ENCODE data around the gene MYH15.
A peak's percentile ranks its signal among the peaks of the same experiment; 100 is the strongest.
"Not testable (repeated sequence)": the region's sequence is repeated elsewhere in the genome, so short reads cannot be mapped to it uniquely, and the experiment has no call there.

Gene MYH15

DNA sequence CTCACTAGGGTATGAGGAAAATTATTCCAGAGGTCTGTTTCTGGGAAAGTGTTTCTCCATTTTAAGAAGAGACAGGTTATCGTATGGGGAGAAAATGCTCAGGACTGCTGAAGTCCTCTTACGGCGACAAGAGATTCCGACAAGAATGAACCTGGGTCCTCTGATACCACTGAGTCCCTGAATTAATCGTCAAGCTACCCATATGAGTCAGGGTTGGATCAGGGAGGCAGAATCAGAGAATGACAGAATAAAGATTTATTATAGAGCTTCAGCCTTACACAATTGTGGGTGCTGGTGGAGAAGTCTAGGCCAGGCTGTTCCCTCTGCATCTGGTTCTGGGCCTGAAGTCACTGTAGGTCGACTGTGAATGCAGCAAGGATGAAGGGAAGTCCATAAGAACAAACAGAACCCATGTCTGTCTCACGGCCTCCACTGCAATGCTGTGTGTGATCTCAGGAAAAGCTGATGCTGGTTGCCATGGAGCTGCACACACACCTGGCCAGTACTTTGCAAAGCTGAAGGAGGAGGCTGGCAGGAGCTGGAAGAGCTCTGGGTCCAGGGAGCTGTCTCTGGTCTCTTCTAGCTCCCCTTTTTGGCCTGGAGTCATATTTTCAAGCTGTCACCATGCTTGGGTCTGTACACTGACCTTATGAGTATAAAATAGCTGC, 130.1 kb downstream of the MYH15 start:
- peak; percentile 4 to 21 for DNase-seq

DNA sequence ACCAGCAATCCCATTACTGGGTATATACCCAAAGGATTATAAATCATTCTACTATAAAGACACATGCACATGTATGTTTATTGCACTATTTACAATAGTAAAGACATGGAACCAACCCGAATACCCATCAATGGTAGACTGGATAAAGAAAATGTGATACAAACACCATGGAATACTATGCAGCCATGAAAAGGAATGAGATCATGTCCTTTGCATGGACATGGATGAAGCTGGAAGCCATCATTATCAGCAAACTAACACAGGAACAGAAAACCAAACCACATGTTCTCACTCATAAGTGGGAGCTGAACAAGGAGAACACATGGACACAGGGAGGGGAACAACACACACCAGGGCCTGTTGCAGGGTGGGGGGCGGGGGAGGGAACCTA, 131.4 kb downstream of the MYH15 start:
- DNase-seq, result not testable (repeated sequence)

DNA sequence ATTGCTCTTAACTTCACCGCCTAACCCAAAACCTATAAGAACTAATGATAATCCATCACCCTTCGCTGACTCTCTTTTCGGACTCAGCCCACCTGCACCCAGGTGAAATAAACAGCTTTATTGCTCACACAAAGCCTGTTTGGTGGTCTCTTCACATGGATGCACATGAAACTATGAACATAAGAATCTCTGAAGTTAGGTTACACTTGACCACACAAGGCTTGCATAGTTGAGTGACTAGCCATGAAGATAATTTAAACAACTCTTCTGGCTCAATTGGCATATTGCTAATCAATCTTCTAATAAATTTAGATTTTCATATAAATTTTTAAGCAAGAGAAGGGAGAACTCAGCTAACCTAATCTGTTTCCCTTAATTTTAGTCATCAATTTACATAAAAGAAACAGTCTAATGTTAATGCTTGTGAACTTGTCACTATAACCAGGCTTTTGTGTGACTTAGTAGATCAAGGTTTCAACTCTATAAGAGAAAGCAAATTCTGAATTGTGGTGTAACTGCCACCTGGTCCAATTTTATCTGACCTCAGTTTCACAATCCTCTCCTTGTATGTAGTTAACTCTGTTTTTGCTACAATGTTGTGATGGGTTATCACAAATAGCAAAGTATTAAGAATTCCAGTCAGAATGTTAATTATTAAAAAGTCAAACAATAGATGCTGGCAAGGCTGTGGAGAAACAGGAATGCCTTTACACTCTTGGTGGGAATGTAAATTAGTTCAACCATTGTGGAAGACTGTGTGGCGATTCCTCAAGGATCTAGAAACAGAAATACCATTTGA, 132.0 kb downstream of the MYH15 start:
- DNase-seq, result no peak

DNA sequence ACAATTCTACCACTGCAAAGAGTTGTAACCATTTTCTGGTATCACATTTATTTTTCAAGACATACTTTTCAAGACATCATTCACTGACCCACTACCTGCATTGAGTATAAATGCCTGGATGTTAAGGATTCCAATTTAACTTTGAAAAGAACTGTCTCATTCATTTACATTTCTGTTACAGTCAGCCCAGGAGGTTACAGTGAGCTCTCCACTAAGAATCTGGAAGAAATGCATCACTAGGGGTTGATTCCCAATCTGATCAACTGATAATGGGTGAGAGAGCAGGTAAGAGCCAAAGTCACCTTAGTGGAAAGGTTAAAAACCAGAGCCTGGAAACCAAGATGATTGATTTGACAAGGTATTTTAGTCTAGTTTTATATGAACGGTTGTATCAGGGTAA, 133.0 kb downstream of the MYH15 start:
- DNase-seq, result no peak

DNA sequence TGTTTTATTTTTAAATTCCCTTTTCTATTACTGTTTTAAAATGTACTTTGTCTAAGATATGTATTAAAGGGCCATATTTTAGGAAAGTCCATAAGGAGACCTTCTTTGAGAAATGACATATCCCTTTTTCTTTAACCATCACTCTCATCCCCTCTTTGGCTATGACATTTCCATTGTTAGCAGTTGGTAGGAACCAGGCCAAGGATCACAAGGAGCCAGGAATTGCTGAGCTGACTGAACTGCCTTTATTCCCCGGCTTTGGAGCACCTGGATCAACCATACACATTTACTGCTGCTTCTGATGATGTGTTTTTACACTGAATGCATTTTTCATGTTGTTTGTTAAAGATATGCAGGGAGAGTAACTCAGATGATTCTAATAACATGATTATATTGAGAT, 134.4 kb downstream of the MYH15 start:
- no peak for DNase-seq

DNA sequence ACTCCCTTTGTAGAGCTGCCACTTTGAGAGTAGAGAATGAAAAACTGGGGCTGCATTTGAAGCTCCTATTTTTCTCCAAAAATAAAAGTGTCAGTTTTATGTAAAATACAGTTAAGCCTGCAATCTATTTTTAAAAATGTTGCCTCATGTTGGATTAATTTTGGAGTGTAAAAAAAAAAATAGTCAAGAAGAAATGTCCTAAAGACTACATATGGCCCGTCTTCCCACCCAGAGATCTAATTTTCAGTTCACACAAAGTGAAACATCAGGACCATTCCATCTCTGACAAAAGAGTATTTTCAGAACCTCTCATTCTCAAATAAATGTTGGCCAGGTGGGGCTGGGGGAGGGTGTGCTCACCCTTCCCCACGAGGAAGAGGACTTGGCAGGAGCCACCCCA, 151.4 kb downstream of the MYH15 start:
- no peak for DNase-seq

DNA sequence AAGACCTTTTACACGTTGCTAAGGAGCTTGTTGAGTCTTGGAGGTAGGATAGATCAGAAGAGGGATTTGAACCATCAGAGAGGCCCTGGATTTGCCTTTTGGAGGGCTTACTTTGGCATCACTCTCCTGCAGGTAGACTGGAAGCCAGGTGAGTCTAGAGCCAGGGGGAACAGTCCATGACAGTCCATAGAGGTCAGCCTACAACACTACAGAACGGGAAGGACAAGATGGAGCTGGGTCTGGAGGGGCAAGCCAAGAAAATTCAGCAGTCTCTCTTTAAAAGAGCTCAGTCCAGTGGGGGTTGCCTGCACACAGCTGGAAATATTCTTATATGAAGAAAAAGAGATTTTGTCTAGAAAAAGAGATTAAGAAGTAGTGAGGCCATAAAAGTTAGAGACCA, 153.4 kb downstream of the MYH15 start:
- DNase-seq, result no peak

DNA sequence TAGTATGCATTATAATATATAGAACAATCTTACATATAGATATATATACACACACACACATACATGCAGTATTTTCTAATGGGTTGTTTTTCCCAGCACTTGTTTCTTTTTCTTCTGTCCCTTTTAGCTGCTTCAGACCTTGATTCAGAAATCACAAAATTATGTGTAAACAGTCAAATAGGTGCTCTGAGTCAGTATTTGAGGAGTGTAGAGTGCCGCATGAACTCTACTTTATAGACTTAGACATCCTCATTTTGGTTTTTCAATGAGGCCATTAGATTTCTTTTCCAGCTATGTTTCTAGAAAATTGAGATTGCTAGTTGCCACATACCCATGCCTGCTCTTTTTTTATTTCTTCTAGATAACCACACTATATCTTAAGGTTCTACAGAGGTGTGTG, 155.8 kb downstream of the MYH15 start:
- DNase-seq, result no peak

DNA sequence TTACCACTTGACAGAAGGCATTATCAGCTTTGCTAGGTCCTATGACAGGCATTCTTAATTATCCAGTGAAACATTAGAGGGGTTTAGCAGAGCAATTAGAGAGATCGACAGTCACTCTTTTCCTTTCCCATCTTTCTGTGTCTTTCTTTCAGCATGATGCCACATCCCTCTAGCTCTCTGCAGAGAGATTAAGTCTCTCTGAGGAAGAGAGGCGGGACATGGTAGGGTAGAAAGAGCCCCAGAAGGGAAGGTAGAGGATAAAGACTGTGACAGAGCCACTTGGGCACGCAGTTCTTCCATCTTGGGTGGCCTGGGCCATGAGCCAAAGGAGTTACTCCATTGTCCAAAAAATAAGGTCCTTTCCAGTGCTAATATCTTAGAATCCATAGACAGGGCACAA, 158.2 kb downstream of the MYH15 start:
- no peak for DNase-seq

DNA sequence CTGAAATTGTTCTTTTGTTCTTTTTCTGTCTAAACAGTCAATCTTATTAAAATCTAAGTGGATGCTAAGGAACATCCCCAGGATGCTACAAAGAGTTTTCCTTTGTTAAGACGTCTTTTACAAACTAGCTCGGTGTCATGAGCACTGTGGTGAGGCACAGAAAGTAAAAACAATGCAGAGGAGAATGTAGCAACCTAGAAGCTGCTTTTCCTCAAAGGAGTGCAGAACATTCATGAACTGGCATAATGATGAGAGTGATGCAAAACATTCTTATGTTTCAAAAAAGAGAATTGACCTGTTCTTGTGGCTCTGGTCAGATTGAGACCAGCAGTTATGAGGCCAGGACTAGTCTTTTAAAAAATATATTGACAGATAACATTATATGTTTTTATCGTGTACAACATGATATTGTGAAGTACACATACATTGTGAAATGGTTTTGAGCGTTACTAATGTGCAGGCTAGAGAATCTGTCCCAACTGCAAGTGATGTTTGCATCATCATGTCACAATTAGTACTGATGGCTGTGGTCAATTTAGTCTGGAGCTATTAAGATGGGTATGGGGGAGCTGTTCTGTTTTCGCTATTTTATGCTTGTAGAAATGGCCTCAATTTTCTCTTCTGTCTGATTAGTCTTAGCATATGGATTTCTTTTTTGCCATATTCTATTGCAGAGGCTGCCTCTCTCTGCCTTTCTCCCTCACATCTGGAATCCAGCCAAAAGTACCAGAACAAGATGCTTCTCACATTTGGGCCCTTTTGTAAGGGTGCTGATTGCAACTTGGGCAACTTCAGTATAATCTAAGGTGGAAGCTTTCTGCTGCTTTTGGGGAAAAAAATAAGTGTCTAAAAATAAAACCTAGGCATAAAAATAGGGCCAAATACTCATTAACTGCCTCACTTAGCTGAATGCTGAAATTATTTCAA, 163.8 kb downstream of the MYH15 start:
- no peak for DNase-seq

DNA sequence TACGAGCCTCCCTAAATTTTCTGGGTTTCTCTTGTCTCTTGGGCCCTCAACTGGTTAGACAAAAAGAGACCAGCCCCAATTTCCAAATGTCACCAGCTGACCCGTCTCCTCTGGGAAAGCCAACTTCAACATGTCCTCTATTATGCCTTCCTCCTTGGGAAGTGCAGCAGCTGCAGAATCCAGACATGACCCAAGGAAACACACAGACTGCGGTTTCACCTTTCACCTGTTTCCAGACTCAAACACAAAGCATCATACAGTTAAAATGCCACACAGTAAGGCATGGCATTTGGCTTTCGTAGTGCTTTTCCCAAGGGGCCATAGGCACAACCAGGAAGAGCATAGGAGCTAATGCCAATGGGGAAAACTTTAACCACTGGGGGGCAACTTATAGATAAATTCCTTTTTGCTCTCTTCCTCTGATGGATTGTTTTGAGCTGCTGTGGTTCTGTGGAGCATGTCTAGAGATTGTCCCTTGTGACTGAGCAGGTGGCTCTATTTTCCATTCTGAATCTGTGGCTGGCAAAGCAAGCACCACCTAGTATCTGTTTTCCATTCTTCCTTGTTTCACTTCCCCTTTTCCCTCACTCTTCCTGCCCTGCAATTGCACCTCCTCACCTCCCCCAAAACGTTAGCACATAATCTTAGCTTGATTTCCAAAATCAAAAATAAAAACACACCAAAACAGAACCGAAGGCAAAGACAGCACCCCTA, 164.7 kb downstream of the MYH15 start:
- DNase-seq, result no peak

DNA sequence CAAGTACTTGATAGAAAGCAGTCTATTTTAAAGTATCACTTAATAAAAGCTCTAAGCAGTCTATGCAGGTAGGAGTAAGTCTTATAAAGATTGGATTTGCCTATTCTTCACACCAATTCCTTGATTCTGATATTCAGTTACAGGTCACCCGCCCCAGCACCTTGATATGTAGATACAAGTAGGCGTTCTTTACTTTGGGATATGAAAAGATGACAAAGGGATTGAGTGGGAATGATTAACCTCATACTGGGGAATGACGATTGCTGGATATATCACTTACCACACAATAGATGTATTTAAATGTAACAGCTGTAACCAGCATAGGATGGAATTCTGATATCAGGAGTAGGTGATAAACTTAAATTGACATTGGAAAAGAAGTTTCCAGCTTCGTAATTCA, 166.9 kb downstream of the MYH15 start:
- no peak for DNase-seq

DNA sequence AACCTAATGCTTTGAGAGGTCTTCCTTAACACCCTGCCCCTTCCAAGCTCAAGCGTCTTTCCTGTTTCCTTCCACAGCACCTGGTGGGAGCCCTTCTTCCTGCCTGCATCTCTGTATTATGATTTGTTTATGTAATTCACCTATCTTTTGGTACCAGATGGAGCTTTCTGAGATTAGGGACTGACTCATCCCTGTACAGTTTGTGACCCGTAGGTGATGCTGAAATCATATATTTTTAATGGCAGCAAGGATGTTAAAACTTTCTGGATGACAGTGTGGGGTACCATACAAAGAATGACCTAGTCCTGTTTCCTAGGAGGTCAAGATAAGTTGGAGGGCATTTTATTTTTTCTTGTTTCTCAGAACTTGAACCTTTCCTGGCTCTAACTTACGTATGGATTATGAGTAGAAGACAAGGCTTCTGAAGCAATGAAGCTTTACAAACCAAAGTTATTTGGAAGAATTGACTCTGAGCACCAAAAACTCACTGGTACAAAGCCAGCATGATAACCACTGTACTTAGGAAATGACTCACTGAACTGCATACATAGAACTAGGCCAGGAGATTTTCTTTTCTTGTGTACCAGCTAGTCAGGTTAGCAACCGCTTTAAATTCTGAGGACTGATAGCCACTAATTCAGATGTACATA, 167.4 kb downstream of the MYH15 start:
- DNase-seq, result no peak

DNA sequence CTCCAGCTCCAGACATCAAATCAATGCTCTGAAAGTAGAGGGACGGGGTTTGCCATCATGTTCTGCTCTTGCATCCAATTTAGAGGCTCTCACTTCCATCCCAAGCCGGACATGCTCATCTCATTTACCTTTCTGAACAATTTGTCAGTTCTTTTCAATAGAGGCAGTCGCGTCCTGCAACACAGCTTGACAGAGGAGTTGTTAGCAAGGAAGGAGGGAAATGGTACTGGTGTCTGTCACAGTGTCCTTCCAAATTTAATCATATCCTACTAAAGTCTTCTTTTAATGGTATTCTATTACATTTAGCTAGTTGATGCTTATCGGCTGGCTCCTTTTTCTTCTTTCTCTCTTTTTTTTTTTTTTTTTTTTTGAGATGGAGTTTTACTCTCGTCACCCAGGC, 168.5 kb downstream of the MYH15 start:
- DNase-seq, result no peak

DNA sequence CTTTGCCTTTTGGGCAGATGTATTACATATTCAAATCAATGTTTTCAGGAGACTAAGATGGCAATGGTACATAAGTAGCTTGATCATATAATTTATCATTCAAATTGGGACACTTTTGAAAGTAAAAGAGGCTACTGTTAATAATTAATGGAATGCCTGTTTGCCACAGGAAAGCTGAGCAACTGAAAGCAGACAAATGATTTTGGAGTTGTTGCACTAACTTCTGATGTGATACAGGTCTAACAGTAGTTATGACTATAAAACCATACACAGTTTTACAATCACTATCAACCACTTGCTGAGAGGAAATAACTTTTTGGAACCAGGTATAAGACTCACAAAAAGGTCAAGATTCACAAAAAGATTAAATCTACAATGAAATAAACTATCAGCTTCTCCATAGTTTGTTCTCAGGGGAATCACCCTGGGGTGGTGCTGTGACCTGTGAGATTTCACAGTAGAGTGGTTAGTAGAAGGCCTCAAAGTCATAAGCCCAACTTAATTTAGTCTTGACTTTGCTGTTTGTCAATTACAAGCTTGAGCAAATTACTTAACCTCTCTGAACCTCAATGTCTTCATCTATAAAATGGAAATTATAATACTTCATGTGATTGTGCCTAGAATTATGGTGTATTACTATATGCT, 171.4 kb downstream of the MYH15 start:
- DNase-seq, result no peak

DNA sequence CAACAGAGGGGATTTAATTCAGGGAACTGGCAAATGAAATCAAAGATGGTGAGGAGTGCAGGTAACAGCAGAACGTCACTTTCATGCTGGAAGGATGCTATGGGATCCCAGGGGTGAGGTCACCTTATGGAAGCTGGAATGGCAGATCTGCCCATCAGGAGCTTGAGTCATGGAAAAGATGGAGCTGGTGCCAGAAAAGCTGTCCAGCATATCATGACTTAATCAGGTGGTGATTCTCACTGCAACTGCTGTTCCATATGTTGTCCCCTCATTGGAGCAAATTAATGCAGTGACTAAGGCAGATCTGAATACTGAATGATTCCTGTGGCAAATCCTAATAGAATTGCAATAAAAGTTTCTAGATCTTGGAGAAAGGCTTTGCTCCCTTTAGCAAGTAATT, 175.7 kb downstream of the MYH15 start:
- DNase-seq, result no peak

DNA sequence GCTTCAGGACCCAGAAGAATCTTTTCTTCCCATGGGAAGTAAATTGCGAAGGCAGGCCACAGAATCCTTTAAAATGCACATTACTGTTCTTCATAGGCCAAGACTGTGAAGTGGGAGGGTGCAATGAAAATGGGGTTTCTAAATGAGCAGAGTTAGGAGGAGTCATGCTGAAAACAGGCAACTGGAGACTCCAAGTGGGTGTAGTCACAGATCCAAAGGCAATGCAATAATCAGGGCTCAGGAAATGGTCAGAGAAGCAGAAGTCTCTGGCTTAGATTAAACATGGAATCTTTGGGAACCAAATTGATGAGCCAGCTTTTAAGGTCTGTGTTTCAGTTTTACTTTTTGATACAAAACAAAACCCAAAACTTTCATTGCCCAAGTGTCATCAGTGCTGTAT, 176.4 kb downstream of the MYH15 start:
- DNase-seq, result no peak

DNA sequence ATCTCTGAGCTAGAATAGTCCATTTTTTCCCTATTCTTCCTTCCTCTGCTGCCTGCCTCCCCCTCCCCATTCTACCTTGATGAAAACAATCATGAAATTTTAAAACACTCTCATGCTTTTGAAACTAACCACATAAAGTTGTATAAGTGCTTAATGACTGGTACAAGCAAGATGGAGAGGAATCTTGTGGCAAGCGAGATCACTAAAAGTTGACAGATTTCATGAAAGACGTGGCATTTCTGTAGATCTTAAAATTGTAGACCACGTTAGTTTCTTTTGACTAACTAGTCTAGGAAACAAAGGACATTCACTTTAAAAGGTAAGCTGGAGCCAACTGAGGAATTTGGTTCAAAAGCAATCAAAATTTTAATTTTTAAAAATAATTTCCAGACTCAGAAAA, 178.6 kb downstream of the MYH15 start:
- no peak for DNase-seq
